HL-60 (cell line): ENCODE data around the gene TPM4.
"Not testable (repeated sequence)": the region's sequence is repeated elsewhere in the genome, so short reads cannot be mapped to it uniquely, and the experiment has no call there.

ENCODE experiments used
- DNase-seq, 2 experiments: peaks; one replicate each; pipeline ENCODE4 v3.0.0-alpha.2; 2010 to 2020; ENCODE audit warnings: low read depth in 1 of 2, low spot score in 1 of 2
- H3K27ac ChIP-seq: fragments of 250-450 bp; sonication (Bioruptor Pico); replicated peaks from 2 replicates; pipeline ENCODE4 v1.5.1; 2020; ENCODE audit warnings: mild to moderate bottlenecking, moderate library complexity
- H3K27me3 ChIP-seq: fragments of 250-450 bp; sonication (Bioruptor Pico); 2 replicates; pipeline ENCODE4 v1.5.1; 2021; ENCODE audit warnings: mild to moderate bottlenecking, moderate library complexity; ENCODE audit not compliant: insufficient read depth, poor library complexity, severe bottlenecking
- H3K4me3 ChIP-seq: replicated peaks from 2 replicates; pipeline ENCODE4 v1.5.1; 2011; ENCODE audit warnings: mild to moderate bottlenecking, control low read depth, low read length; ENCODE audit not compliant: insufficient read depth
- CTCF ChIP-seq: IDR thresholded peaks from one replicate; pipeline ENCODE4 v1.5.1; 2011; ENCODE audit warnings: low read length, control low read depth, inconsistent platforms; ENCODE audit not compliant: insufficient read depth
- GABPA ChIP-seq: IDR thresholded peaks from 2 replicates; pipeline ENCODE4 v1.6.1; 2012; ENCODE audit warnings: low read depth
- POLR2AphosphoS5 ChIP-seq: IDR thresholded peaks from 2 replicates; pipeline ENCODE4 v1.6.1; 2012; ENCODE audit warnings: low read depth
- REST ChIP-seq: IDR thresholded peaks from 2 replicates; pipeline ENCODE4 v1.6.1; 2012; ENCODE audit warnings: low read depth; ENCODE audit not compliant: insufficient replicate concordance
- SPI1 ChIP-seq: IDR thresholded peaks from 2 replicates; pipeline ENCODE4 v1.6.1; 2012; ENCODE audit warnings: low read depth, mild to moderate bottlenecking, borderline replicate concordance

The TPM4 gene

DNA sequence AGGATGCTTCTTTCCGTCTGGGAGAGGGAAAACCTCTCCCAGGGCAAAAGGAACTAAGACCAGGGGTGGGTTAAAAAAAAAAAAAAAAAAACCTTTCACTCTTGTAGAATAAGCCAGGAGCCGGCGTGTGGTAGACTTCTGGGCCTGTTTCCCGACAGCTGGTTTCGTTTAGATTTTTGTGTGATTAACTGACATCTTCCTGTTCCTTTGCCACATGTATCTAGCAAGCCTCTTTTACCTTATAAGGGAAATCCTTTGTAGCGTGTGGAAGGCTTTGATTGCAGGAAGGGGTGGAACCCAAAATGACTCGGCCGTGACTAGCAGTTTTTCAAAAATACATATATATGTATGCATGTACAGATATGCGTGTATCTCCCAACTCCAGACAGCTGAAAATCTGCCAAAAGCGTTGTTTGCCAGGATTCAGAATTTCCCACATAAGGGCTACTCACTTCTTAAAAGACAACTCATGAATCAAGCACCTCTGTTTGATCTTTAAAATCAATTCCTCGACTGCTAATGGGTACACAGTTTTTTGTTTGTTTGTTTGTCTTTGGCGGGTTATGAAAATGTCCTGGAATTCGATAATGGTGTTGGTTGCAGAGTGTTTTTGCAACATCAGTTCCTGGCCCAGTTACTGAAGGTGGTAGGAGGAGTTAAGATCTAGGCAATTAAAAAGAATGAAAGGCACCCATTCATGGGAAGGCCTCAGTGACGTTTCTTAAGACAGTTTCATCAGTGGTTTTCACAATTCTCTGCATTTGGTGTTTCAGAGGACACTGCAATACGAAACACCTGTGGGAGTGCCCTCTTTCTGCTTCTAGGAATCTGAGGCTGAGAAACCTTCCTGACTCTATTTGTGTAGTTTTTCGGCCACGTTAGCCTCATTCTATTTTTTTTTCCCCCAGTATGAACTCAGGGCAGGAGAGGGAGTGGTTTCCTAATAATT, 2.7 kb downstream of the TPM4 start:
- Histone ChIP-seq H3K27ac (peak overlapping the region; percentile 77), H3K27me3 (no peaks in the 10 kb centered on the region), H3K4me3 (peak overlapping the region; percentile 56)
- peak; percentile 75 to 86 for DNase-seq
- TF ChIP-seq CTCF (no peak), SPI1 (peak; percentile 15; the same call in 1 of the 2 replicates), REST (no peak), POLR2AphosphoS5 (no peak; the same call in 1 of the 2 replicates), GABPA (no peak)

DNA sequence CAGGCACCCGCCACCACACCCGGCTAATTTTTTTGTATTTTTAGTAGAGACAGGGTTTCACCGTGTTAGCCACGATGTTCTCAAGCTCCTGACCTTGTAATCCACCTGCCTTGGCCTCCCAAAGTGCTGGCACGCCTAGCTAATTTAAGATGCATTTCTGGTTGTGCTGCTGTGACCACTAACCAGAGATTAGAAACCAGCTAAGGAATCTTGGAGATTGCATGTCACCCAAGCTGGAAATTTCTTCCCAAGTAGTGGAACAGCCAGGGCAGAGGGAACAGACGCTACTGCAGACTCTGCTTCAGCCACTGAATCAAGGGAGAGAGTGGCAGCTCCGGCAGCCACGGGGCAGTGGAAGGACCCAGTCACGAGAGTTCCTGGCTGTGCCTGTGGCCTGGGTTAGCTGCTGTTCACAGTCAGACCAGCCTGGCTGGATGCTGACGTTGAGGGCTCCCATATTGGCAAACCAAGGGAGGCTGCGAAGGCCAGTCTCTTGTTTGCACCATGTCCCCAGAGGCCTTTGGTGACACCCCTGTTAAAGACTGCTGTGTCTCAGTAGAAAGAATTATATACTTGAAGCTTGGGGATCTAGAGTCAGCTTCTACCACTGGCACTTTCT, 7.9 kb downstream of the TPM4 start:
- Histone ChIP-seq H3K4me3 (no peak overlapping the region), H3K27ac (peak overlapping the region; percentile 71), H3K27me3 (no peaks in the 10 kb centered on the region)
- TF ChIP-seq POLR2AphosphoS5 (peak; percentile 8; the same call in 1 of the 2 replicates), SPI1 (no peak)
- no peak for DNase-seq

GRCh38 chr19:16085115-16085514, 8.8 kb downstream of the TPM4 start:
- DNase-seq, result peak in 1 of 2 experiments; percentile 91
- peak; percentile 86 for TF ChIP-seq POLR2AphosphoS5
- TF ChIP-seq CTCF, result no peak
- no peak for TF ChIP-seq SPI1
- TF ChIP-seq REST, result no peak
- TF ChIP-seq GABPA, result peak; percentile 25; the same call in 1 of the 2 replicates
- Histone ChIP-seq H3K27me3 (no peaks in the 10 kb centered on the region), H3K4me3 (no peak overlapping the region), H3K27ac (peak overlapping the region; percentile 71)

DNA sequence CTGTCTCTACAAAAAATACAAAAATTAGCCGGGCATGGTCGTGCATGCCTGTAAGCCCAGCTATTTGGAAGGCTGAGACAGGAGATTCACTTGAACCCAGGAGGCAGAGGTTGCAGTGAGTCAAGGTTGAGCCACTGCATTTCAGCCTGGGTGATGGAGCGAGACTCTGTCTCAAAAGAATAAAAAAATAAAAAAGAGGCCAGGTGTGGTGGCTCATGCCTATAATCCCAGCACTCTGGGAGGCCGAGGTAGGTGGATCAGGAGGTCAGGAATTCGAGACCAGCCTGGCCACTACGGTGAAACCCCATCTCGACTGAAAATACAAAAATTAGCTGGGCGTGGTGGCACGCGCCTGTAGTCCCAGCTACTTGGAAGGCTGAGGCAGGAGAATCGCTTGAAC, 11.1 kb downstream of the TPM4 start:
- not testable (repeated sequence) for H3K4me3 ChIP-seq, DNase-seq, H3K27me3 ChIP-seq
- H3K27ac ChIP-seq, result peak overlapping the region; percentile 71
